ENCODE data around the gene SYT2.
"Not testable (repeated sequence)": the region's sequence is repeated elsewhere in the genome, so short reads cannot be mapped to it uniquely, and the experiment has no call there.

SYT2 gene

DNA sequence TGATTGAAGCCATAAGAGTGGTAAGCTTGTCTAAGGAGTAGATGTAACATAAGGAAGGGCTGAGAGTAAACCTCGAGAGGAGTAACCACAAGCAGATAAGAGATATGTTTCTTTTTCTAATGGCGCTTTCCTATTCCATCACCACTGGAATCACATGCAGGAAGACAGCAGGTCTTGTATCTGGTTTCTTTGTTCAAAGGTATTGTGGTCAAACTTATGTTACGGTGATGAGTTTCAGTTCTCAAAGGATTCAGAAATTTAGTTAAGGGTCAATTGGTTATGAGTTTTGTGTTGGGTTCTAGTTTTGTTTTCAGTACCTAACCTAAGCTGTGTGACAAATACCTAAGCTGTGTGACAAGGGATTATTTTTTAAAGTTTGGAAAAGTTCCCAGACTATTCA lies 163.5 kb downstream of the SYT2 start:
- DNase-seq (ENCODE audit: low read depth in 2 of 2) = not testable (repeated sequence)

DNA sequence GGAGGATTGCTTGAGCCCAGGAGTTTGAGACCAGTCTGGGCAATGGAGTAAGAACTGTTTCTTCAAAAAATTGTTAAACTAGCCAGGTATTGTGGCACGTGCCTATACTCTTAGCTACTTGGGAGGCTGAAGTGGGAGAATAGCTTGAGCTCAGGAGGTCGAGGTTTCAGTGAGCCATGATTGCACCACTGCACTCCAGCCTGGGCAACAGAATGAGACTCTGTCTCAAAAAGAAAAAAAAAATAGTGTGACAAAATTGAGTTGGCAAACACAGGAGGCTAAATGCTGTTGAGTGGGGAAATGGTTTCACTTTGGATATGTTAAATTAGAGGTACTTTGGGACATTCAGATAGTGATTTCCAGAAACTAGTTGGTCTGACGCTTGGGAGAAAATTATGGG lies 163.9 kb downstream of the SYT2 start:
- not testable (repeated sequence) for DNase-seq (ENCODE audit: low read depth in 2 of 2)

DNA sequence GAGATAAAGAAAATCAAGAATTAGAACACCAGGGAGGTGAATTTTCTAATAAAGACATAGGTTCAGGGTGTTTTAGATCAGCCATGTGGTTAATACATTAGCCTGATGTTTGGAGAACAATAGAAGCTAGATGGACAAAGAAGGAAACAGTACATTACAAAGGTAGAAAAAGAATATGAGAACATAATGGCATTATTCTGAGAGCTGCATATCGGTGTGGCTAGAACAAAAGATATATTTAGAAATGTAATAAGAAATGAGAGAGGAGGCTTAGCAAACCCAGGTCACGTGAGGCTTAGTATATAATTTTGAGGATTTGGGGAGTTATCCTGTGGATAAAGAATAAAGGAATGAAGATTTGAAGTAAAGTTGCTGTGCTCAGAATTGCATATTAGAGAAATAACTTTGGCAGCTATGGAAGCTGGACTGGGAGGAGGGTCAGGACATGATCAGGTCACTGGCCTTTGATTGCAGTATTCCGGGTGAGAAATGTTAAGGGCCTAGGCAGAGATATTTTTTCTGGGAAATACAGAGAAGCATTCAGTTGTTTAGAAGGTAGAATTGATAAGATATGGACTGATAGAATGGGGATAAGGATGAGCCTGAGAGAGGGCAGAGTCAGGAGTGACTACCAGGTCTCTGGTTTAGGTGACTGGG lies 164.5 kb downstream of the SYT2 start:
- DNase-seq (ENCODE audit: low read depth in 2 of 2) = not testable (repeated sequence)

DNA sequence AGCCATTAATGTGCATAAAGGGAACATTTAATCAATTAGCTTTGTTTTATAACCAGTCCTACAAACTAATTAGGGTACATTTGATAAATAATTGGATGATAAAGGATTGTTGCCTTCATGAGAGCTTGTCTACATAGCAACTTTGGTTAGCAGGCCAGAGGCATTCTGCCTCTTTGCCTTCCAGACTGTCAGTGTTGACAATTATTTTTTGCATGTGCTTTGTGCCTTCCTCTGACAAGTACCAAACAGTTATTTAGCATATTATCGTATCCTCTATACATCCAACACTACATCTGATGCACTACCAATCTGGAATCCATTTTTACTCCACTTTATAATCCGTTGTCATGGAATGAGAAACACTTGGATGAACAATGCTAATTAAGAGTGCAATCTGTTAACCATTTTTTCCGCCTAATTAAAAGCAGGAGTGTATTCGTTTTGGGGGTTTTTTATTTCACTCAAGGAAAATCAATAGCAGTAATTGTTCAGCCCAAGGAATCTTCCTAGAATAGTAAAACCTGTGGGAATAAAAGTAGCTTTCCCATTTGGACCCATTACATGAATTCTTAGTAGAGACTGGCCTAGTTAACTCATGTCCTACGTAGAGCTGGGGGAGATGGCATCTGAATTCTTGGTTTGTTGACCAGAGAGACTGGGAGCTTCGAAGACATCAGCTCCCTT lies 165.3 kb downstream of the SYT2 start:
- not testable (repeated sequence) for DNase-seq (ENCODE audit: low read depth in 2 of 2)

DNA sequence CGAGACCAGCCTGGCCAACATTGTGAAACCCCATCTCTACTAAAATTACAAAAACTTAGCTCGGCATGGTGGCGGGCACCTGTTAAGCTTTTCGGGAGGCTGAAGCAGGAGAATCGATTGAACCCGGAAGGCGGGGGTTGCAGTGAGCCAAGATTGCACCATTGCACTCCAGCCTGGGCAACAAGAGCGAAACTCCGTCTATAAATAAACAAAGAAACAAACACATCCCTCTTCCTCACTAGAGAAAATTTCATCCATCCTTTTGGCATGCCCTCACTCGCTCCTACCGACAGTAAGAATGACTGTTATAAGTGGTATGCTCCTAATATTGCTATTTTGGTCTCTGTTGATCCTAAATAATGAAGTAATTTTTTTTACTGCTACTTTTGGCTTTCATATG lies 166.7 kb downstream of the SYT2 start:
- DNase-seq (ENCODE audit: low read depth in 2 of 2) = not testable (repeated sequence)

DNA sequence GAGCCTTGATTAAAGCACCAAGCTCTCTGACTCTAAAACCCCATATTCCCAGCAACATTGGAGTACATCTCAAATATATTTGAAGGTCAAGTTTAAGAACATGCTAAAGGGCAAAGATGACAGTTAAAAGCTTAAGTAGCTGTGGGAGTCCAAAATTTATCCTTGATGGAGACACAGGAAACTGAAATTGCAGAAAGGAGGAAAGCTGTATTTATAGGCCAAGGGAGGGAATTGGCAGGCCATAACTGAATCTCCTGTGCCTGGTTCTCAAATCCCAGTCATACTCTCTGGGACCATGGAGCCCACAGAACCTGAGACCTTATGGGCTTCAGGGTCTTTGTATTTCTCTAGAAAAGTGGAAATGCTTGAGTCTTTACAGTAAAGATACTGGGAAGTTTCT lies 167.8 kb downstream of the SYT2 start:
- not testable (repeated sequence) for DNase-seq (ENCODE audit: low read depth in 2 of 2)

DNA sequence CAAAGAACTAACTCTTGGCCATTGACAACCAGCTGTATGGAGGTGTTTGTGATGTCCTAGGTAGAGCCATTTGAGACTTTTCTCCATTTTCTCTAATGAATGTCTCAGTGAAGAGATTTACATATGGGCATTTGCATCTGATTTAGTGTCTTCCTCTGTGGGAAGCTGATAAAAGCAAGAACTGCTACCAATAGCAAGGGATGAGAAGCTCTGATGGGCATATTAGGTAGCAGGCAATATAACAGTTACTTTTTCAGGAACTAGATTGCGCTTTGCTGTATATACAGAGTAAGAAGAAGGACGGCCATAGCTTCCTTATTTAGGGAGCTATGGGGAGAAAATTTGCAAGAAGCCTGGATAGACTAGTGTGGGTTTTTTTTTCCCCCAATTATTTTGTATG lies 169.4 kb downstream of the SYT2 start:
- not testable (repeated sequence) for DNase-seq (ENCODE audit: low read depth in 2 of 2)

Measured in stimulated activated CD8-positive, alpha-beta memory T cell treated with anti-CD3 and anti-CD28 coated beads, Interleukin-2, amount 100 ng/mL, for 1 hour (primary cell).